OCI-LY3 (cell line): ENCODE results near the gene AKR1D1.

Experiments
- CTCF ChIP-seq: fragments of 200-600, 300-600 bp; sonication (generic); IDR thresholded peaks from 2 replicates; pipeline ENCODE4 v1.5.1; 2014; ENCODE audit warnings: antibody characterized with exemption, low read length, low read depth
- EZH2phosphoT487 ChIP-seq: fragments of 200-600 bp; shearing (Covaris generic); IDR thresholded peaks from 2 replicates; pipeline ENCODE4 v1.6.1; 2018; ENCODE audit warnings: antibody characterized with exemption, mixed run types, low read depth

- TF ChIP-seq CTCF (no peak), EZH2phosphoT487 (no peak)
Observed at GRCh38 chr7:138089080-138089901, 13.0 kb downstream of the AKR1D1 start.
